ENCODE data around the gene ECI2. TPM values are rescaled to one million over a fixed set of nuclear protein-coding genes. Genes with fewer than 3 reads are reported as not detected.
A peak's percentile ranks its signal among the peaks of the same experiment; 100 is the strongest.

The ECI2 gene
- total RNA-seq, 1 experiment from 2014 or later, result 73.5 TPM

- H3K36me3 ChIP-seq, result no peaks in the 10 kb centered on the region
- DNase-seq, result no peak
- no peaks in the 10 kb centered on the region for H3K27me3 ChIP-seq
- H3K9me3 ChIP-seq (replicated peaks), result no peaks in the 10 kb centered on the region
- no peak overlapping the region for H3K27ac ChIP-seq
- no peak overlapping the region for H3K4me3 ChIP-seq
- H3K4me1 ChIP-seq, result no peaks in the 10 kb centered on the region
Observed at GRCh38 chr6:4162370-4162769, 27.0 kb upstream of the ECI2 start.

- Histone ChIP-seq H3K4me1 (no peaks in the 10 kb centered on the region), H3K4me3 (no peak overlapping the region), H3K27me3 (no peaks in the 10 kb centered on the region), H3K36me3 (no peaks in the 10 kb centered on the region), H3K27ac (no peak overlapping the region), H3K9me3 (replicated peaks) (no peaks in the 10 kb centered on the region)
- no peak for DNase-seq
Observed at GRCh38 chr6:4159491-4159890, 24.1 kb upstream of the ECI2 start.

DNA sequence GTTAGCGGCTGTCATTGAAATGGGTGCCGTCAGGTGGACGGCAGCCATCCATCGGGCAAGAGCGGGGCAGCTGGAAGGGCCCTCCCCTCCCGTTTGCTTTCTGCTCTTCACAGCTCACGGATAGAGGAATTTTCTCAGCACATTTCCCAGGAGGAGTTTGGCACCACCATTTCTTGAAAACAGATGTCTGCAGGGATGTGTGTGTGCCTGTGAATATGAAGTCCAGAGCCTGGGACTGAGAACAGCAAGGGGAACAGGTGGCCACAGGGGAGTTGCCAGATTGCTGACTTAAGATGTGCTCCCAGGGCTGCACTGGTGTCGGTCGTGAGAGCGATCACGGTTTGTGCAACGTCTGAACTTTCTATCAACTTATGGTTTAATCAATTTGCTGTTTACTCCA lies 22.1 kb upstream of the ECI2 start:
- Histone ChIP-seq H3K27me3 (no peaks in the 10 kb centered on the region), H3K9me3 (replicated peaks) (no peaks in the 10 kb centered on the region), H3K4me3 (no peak overlapping the region), H3K4me1 (no peaks in the 10 kb centered on the region), H3K36me3 (no peaks in the 10 kb centered on the region), H3K27ac (no peak overlapping the region)
- peak in 1 of 2 experiments; percentile 18 for DNase-seq

DNA sequence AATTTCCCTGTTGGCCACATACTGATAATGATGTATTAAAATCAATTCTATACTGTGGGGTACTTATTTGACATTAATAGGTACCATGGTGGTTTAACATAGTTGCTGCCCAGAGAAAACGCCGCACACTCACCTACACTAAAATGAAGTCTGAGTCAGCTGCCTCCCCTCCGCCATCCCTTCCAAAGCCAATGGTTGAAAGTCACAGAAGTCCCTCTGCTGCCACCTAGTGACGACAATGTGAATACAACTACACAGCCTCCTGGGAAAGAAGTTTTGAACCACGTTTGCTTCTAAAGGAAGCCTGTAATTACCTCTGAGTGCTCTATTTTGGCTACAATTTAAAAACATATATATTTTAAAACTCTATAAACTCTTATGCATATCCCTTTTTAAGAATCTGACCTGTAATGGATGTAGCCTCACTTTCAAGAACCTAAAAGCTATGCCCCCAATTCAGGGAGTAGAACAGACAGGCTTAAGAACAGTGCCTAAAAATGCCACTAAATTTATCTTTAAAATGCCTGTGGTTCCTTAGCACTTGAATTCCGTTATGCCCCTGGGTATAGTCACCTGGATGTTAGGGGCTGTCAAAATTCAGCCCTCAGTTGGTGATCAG lies 20.6 kb upstream of the ECI2 start:
- no peaks in the 10 kb centered on the region for H3K4me1 ChIP-seq
- H3K9me3 ChIP-seq (replicated peaks), result no peaks in the 10 kb centered on the region
- no peak overlapping the region for H3K27ac ChIP-seq
- DNase-seq, result peak; percentile 63 to 85
- no peaks in the 10 kb centered on the region for H3K36me3 ChIP-seq
- no peak overlapping the region for H3K4me3 ChIP-seq
- no peaks in the 10 kb centered on the region for H3K27me3 ChIP-seq

- DNase-seq, result no peak
- no peak overlapping the region for H3K4me3 ChIP-seq
- no peaks in the 10 kb centered on the region for H3K36me3 ChIP-seq
- H3K27ac ChIP-seq, result no peak overlapping the region
- H3K9me3 ChIP-seq (replicated peaks), result no peaks in the 10 kb centered on the region
- no peaks in the 10 kb centered on the region for H3K4me1 ChIP-seq
- no peaks in the 10 kb centered on the region for H3K27me3 ChIP-seq
Observed at GRCh38 chr6:4153514-4153985, 18.2 kb upstream of the ECI2 start.

GRCh38 chr6:4145083-4145482 lies 9.7 kb upstream of the ECI2 start:
- Histone ChIP-seq H3K4me1 (peaks cover 5% of the 10 kb centered on the region), H3K9me3 (replicated peaks) (peaks cover 3% of the 10 kb centered on the region; the same call in 1 of the 2 replicates), H3K27me3 (no peaks in the 10 kb centered on the region), H3K4me3 (no peak overlapping the region), H3K27ac (no peak overlapping the region), H3K36me3 (no peaks in the 10 kb centered on the region)
- DNase-seq, result no peak

DNA sequence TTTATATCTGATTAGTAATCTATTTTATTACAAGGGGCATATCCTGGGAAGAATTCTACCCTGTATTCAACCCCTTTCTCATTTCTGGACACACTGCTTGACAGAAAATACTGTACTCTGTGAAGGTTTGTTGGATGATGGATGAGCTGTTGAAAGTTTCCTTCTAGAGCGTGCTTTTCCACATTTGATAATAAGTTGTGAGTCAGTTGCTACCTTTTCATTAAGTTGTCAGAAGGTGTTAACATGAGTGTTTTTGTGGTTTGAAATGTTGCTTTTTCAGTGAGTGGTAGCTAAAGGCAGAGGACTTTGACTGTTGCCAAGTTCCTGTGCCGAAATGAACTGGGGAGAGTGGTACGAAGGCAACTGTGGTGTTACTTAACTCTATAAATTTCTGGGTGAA lies 3.9 kb upstream of the ECI2 start:
- Histone ChIP-seq H3K36me3 (no peaks in the 10 kb centered on the region), H3K4me1 (peaks cover 5% of the 10 kb centered on the region), H3K4me3 (no peak overlapping the region), H3K27ac (no peak overlapping the region), H3K27me3 (no peaks in the 10 kb centered on the region), H3K9me3 (replicated peaks) (peaks cover 3% of the 10 kb centered on the region; the same call in 1 of the 2 replicates)
- DNase-seq, result no peak

- Histone ChIP-seq H3K27me3 (no peaks in the 10 kb centered on the region), H3K36me3 (no peaks in the 10 kb centered on the region), H3K9me3 (replicated peaks) (peaks cover 3% of the 10 kb centered on the region; the same call in 1 of the 2 replicates), H3K4me1 (peaks cover 5% of the 10 kb centered on the region), H3K4me3 (no peak overlapping the region), H3K27ac (no peak overlapping the region)
- no peak for DNase-seq
Observed at GRCh38 chr6:4138186-4138585, 2.8 kb upstream of the ECI2 start.

DNA sequence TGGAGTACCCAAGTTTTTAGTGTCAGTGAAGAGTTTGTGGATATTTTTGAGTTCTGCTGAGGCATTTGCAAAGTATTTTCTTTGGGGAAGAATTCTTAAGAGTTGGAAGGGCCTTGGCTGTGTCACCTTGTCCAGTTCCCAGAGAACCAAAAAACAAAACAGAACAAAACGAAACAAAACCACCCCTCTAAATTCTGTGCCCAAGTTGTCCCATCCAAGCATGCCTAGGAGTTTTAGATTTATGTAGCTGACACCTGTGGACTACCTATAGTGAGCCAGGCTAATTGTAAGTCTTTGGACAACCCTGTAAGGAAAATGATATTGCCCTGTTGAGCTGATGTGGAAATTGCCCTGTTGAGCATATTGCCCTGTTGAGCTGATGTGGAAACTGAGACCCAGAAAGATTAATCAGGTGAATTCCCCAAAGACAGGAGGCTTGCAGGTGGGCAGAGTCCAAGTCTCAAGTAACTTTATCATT lies 1.0 kb upstream of the ECI2 start:
- Histone ChIP-seq H3K4me1 (peaks cover 5% of the 10 kb centered on the region), H3K36me3 (no peaks in the 10 kb centered on the region), H3K9me3 (replicated peaks) (no peaks in the 10 kb centered on the region), H3K27ac (peak overlapping the region; percentile 45), H3K4me3 (peak overlapping the region; percentile 66), H3K27me3 (no peaks in the 10 kb centered on the region)
- no peak for DNase-seq

GRCh38 chr6:4135665-4136353 lies 434 bp upstream of the ECI2 start:
- H3K27ac ChIP-seq, result peak overlapping the region; percentile 45
- H3K9me3 ChIP-seq (replicated peaks), result no peaks in the 10 kb centered on the region
- H3K27me3 ChIP-seq, result no peaks in the 10 kb centered on the region
- no peaks in the 10 kb centered on the region; the same call in none of the 2 replicates for H3K4me1 ChIP-seq
- peaks cover 3% of the 10 kb centered on the region for H3K36me3 ChIP-seq
- peak overlapping the region; percentile 66 for H3K4me3 ChIP-seq
- peak; percentile 91 to 93 for DNase-seq

- Histone ChIP-seq H3K9me3 (replicated peaks) (no peaks in the 10 kb centered on the region), H3K4me1 (no peaks in the 10 kb centered on the region; the same call in 1 of the 2 replicates), H3K27me3 (no peaks in the 10 kb centered on the region), H3K36me3 (peaks cover 15% of the 10 kb centered on the region), H3K4me3 (peak overlapping the region; percentile 90), H3K27ac (peak overlapping the region; percentile 80)
- DNase-seq, result peak; percentile 31 to 34
Observed at GRCh38 chr6:4133941-4134838, 1.2 kb downstream of the ECI2 start.

DNA sequence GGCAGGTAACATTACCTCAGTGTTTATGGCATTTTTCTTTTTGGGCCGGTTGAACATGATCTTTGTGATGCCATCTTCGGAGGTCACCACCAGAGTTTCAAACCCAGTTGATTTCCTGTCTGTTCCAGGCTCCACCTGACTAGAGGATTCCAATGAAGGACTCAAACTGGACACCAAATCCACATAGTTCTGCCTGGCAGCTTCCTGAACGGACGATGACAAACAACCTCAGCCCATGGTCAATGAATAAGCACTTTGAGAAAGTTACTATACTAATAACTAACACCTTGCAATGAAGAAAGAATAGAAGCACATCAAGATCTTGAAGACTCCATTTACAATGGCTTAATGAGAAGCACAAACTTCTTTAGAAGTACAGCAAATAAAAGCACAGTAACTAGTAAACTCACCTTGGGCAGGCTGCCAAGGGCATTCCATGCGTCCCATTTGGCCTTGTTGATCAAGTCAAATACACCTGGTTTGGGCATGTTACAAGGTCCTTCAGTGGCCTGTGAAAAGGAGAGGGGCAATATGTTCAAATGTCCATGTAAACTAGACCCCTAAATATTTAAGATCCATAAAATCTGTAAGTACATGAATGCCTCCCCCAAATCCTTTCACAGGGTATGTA lies 4.9 kb downstream of the ECI2 start:
- no peak overlapping the region for H3K4me3 ChIP-seq
- no peaks in the 10 kb centered on the region for H3K4me1 ChIP-seq
- DNase-seq, result no peak
- peaks cover 15% of the 10 kb centered on the region for H3K36me3 ChIP-seq
- no peaks in the 10 kb centered on the region for H3K27me3 ChIP-seq
- no peaks in the 10 kb centered on the region for H3K9me3 ChIP-seq (replicated peaks)
- H3K27ac ChIP-seq, result no peak overlapping the region

DNA sequence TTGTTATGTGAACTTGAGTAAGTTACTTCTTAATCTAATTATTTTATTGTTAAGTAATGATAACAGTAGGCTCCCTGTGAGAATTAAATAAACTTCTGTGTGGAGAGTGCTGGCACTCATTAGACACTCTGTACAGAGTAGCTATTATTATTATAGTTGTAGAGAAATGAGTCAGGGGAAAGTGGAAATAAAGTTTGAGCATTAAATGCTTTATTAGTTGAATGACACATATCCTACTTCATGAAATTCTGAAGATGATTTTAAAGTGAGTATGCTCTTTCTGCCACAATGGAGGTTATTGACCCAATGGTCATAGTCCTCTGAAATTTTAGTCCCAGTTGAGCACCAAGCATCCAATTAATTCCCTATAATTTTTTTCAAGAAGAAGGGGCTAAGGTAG lies 5.9 kb downstream of the ECI2 start:
- no peak for DNase-seq
- Histone ChIP-seq H3K36me3 (peaks cover 15% of the 10 kb centered on the region), H3K4me1 (no peaks in the 10 kb centered on the region), H3K9me3 (replicated peaks) (no peaks in the 10 kb centered on the region), H3K4me3 (no peak overlapping the region), H3K27ac (no peak overlapping the region), H3K27me3 (no peaks in the 10 kb centered on the region)

- no peak overlapping the region for H3K4me3 ChIP-seq
- H3K27me3 ChIP-seq, result no peaks in the 10 kb centered on the region
- H3K4me1 ChIP-seq, result no peaks in the 10 kb centered on the region
- DNase-seq, result no peak
- H3K27ac ChIP-seq, result no peak overlapping the region
- H3K36me3 ChIP-seq, result peaks cover 15% of the 10 kb centered on the region
- H3K9me3 ChIP-seq (replicated peaks), result no peaks in the 10 kb centered on the region
Observed at GRCh38 chr6:4128748-4129147, 6.6 kb downstream of the ECI2 start.

Data from SJCRH30 (cell line).